NB4 (cell line): ENCODE data around the gene SPEN.

Experiments used
- CTCF ChIP-seq: IDR thresholded peaks from one replicate; pipeline ENCODE4 v1.5.1; 2012; ENCODE audit warnings: low read depth, low read length
- MAX ChIP-seq: IDR thresholded peaks from 2 replicates; pipeline ENCODE4 v1.6.1; 2011; ENCODE audit warnings: low read depth, low read length
- POLR2A ChIP-seq: IDR thresholded peaks from 2 replicates; pipeline ENCODE4 v1.6.1; 2011; ENCODE audit warnings: mild to moderate bottlenecking; ENCODE audit not compliant: insufficient read length; ENCODE audit errors: extremely low read depth

- no peak for TF ChIP-seq CTCF
- no peak for TF ChIP-seq POLR2A
- TF ChIP-seq MAX, result no peak
Measured at GRCh38 chr1:15867288-15867687, 19.8 kb downstream of the SPEN start.
